ENCODE results near the gene LRMDA.

Gene LRMDA

DNA sequence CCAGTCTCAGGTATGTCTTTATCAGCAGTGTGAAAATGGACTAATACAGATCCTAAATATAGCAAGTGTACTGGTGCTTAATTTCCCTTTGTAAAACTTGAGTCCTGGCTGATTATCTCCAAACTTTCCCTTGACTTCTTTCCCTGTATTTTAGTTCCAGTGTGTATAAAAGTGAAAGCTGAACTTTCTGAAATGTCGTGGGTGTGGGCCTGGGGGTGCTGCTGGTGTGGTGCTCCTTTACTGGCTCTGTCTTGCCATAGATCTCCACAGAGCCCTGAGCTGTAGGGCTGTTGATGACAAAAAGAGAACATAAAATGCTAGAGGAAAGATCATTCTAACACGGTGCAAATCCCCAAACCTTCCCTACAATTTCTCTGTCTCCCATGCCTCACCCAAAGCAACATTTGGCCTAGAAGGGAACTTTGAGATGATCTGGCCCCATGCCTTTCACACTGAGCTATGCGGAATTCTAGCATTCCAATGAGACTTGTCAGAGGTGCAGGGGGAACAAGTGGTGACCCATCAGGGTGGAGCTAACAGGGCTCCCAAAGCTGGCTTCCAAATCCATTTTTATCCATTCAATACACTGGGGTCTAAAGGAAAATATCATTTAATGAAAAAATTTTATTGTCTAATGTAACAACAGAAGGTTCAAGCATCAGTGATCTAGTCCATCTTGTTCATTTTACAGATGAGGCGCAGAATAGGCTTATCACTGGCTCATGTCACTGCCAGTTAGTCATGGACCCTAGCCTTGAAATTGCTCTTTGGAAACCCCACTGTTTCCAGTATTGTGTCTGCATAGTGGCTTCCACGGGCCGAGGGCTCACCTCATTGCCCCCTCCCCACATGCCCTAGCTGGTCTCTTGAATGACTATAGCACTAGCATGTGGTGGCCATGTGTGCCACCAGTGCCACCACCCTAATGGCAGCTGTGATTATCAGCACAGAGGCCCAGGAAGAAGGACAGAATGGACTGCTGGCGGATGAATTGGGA, 1000.9 kb downstream of the LRMDA start:
- no peak for DNase-seq (ENCODE audit: low read depth in 2 of 2)

DNA sequence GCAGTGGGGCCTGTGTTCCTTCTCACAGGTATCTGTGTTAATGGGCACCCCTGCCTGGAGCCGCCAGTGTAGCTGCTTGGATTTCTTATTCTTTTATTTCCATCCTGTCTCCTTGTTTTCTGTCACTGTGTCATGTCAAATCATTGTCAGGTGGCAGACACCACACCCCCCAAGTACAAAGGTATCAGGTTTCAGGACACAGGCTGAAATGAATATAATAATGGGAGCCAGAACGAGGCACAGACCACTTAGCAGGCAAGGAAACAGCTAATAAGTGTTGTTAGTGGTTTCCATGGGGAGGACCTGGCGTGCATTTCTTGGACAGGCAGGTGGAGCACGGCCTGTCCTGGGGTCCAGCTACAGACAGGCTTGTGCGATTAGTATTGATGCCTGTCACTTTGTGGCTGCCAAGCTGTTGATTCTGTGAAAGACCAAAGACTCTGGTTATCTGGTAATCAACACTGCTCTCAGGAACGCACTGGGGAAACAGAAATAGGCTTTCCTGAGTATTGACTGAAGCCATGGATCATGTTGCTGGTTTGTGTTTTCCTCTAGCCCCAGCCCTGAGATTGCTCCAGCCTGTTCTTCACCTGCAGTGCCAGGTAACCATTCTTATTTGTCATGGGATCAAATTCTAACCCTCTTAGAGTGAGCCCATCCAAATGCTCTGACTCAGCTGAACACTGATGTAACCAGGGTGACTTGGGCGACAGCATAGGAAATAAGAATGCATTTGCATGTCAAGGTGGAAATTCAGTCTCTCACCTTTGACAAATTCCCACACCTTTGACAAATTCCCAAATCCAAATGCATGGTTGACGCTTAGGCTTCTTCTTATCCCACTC, 1002.0 kb downstream of the LRMDA start:
- DNase-seq (ENCODE audit: low read depth in 2 of 2): no peak

DNA sequence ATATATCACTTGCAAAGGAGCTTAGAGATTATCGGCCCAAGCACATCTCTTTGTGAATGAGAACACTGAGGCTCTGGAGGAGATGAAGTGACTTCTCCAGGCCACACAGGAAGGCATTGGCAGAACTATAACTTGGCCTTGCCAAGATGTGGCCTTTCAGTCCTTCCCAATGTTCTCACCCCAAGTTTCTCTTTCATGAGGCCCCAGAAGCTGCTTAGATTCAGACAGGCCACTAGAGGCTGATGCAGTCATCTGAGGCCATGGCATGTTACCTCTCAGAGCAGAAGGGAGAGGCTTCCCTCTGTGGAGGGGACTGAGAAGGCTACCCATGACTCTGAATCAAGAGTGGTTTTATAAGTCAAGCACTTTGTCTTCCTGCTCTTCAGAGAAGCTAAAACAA, 1003.7 kb downstream of the LRMDA start:
- no peak for DNase-seq (ENCODE audit: low read depth in 2 of 2)

DNA sequence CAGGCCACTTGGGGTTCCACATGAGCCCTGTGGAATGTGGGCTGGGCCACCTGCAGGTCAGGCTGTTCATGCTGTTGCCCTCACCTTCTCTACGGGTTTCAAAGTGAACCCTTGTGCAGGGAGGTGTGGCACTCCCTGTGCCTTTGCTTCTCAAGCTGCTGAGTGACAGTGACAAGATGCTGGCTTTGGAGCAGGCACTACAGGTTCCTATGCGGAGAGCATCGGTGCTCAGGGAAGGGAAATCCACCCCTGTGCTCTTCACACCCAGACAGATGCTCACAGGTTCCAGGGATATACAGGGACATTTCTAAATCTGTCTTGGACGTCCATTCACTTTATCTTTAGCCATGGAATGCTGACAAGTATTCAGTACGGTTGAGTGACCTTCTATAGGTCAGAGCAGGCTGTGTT, 1005.0 kb downstream of the LRMDA start:
- no peak for DNase-seq (ENCODE audit: low read depth in 2 of 2)

DNA sequence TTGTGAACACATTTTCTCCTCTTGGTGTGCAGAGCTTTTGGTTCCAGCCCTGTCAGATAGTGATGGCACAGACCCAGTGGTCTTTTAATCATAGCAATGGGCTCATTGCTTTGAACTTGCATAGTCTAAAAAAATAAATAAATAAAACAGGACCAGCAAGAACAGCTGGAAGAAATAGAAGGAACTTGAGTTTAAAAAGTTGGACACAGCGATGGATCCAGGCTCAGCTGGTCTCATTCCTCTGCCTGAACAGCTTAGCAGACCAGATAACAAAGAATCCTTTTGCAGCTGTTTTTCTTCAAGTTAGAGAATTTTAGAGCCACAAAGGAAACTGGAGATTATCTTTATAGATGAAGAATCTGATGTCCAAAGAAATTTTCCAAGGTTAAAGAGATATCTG, 1005.6 kb downstream of the LRMDA start:
- DNase-seq (ENCODE audit: low read depth in 2 of 2): no peak

DNA sequence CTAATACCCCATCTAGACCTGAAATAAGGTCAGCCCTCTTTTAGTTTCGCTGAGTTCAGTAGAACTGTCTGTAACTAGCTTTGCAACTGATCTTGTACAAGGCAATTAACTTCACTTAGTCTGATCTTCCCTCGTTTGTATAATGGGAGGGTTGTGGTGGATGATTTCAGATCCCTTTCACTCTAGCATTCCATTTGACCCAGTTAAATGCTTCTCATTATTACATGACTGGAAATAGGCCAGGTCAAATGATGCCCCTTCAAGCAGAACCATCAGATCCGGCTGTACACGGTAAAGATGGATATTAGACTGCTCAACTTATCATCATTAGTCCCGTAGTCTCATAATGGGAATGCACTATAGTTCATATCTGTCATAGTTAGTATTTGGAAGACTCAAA, 1009.0 kb downstream of the LRMDA start:
- no peak for DNase-seq (ENCODE audit: low read depth in 2 of 2)

DNA sequence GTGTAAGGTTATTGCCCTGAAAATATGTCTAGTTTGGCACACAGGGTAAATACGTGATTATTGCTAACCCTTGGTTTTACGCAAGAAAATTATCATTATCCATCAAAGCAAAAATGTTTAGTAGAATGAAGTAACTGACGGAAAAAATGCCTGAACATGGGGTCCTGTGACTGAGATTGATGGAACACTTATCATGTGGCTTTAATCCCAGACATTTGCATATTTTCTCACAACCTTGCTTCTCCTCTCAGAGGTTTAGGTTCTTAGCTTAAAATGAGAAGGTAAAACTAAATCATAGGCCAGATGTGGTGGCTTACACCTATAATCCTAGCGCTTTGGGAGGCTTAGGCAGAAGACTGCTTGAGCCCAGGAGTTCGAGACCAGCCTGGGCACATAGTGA, 1010.7 kb downstream of the LRMDA start:
- no peak for DNase-seq (ENCODE audit: low read depth in 2 of 2)

DNA sequence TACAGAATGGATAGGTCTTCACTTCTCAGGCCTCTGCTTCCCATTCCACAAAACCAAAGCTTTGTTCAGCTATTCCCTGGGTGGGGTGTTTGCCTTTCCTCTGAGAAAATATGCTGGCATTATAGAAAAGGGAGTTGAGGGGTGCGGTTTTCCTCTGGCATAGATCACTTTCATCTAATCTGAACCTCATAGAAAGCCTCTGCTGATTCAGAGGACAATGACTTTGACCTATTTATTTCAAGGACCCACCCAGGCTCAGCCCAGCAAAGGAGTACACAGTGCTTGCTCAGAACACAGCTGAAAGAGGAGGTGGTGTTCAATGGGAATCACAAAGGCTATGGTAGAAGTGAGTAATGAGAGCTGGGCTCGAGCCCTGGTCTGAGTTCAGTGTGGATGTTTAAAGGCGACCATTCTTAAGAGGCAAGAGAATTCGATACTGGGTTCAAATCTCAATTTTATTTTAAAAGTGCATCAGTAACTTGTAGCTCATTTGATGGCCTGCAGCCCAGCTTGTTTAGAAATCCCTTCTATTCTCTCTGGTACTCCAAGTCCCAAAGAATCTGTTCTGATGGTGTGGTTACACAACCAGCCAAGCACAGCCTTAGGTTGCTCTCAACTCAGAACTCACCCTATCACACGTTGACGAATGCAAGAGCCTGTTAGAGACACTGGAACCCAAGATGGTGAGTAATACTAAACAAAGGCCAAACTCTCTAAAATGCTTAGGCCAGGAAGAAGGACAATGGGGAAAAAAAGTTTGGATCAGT, 1012.8 kb downstream of the LRMDA start:
- no peak for DNase-seq (ENCODE audit: low read depth in 2 of 2)

DNA sequence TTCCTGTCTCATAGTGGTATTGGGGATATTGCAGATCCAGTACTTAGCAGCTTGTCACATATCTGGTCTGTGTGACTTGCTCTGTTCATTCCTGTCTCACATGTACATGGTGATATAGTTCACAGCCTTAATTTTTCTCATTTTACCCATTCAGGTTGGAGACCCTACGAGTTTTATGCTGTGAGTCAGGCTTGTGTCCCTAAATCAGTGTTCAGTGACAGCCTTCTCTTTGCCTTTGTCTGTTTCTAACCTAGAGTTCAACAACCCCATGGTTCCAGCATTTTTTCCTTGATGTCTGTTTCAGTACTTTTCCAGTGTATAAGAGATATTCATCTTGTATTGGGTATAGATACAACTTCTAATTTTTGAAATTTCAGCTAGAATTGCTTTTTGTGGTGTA, 1016.2 kb downstream of the LRMDA start:
- no peak for DNase-seq (ENCODE audit: low read depth in 2 of 2)

DNA sequence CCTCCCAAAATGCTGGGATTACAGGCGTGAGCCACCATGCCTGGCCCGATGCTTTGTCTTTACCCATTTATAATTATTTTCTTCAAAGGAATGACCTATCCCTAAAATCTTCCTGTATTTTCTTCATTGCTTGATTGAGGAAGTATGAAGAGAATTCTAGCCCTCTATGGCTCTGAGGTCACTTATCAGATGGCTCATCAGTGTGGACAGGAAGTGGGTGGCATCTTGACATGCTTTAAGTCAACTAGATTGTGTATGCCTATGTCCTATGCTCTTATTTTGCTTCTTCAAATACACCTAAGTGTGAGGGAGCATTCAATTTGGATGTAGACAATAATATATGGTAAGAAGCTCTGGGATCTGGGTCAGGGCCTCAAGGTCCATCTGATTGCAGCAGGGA, 1020.5 kb downstream of the LRMDA start:
- DNase-seq (ENCODE audit: low read depth in 2 of 2): no peak

DNA sequence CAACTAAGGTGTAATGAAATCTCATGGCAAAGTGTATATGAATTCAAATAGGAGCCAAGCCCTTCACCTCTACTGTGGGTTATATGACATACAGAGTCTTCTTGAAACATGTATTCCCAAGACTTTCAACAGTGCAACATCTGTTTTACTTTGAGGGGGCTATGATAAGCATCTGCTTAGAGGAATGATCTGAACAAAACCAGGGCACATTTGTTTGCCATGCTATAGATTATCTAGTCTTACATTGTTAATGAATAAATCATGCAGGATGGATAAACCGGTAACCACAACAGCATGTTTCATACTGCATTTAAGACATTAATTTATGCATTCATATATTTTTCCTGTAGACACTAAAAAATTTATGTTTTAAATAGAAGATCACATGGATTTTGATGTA, 1021.9 kb downstream of the LRMDA start:
- DNase-seq (ENCODE audit: low read depth in 2 of 2): no peak

DNA sequence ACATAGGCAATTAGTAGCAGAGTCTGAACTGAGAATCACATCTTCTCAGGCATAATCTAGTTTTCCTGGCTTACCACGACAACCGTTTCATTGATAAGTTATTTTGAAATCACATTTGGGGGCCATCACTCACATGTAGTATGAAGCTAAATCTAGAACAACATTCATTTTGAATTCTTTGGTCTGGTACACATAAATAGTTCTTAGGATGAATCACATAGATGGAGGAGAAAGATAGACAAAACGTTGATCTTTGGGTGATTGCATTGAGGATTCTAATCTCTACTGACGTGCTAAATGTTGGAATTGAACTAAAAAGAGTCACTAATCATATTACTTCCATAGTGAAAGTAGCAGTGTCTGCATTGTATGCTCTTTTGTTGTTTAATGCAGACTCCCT, 1022.6 kb downstream of the LRMDA start:
- DNase-seq (ENCODE audit: low read depth in 2 of 2): no peak

DNA sequence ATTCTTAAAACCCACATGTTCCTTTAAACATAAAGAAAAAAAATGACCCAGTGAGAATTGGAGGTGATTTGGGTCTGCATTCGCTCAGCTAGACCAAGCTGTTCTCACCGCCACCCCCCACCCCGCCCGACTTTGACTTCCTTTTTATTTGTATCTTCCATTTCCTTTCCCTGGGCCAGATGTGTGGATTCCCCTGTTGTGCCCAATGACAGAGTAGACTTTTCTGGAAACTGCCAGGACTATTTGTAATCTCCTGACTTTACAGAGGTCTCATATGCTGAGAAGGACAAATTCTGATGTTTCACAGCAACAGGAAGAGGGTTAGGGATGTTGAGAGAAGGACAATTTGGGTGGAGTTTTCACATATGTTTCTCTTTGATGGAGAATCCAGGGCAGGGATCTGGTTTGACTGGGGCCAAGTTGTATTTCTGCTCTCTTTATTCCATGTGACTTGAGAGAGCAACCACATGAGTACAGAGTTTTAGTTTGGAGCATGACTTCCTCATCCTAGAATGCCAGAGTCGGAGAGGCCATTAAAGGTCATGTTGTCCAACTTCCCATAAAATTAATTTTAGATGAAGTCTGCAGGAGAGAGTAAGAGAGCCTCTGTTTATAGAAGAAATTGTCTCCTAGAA, 1023.2 kb downstream of the LRMDA start:
- DNase-seq (ENCODE audit: low read depth in 2 of 2): no peak

DNA sequence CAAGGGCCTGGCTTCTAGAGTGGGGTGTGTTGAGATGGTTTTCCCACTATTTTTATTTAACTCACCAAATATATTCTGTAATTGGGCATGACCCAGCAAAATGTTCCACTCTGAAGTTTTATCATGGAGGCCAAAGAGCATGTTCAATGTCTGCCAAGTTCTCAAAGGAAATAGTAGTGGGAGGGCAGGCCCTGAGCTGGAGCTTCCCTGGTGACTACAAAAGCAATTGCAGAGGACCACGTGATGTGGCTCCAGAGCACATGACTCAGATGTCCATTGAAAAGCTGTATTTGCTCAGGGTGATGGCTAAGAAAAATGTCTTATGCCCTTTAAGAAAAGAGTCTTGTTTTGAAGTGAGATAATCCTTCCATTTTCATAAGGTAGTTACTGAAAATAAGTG, 1024.8 kb downstream of the LRMDA start:
- no peak for DNase-seq (ENCODE audit: low read depth in 2 of 2)

DNA sequence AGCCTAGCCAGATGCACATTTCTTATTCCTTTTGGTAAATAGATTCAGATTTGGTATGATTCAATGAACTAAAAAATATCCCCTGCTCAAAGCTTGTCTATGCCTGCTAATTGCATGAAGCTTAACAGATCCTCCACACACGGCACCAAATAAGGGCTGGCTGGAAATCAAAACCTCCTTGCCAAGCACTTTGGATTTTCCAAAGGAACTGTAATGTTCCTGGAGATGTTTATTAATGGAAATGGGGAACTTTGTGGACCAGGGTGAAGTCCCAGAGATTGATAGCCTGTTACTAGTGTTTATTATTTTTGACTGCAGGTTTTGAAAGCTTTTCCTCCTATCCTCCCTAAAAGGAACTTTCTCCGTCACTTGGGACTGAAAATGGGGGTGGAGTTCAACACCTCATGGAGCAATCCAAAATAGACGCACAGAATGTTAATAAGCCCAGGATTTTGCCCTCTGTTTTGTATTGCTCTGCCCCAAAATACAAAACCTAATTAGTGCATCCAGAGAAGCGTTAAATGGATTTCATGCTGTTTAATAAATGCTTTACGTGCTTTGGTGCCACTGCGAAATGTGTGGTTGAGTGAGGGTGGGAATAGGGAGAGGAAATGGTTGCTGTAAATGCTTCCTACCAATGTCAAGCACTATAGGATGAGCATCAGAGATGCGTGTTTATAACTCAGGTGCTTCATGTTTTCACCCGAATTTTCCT, 1027.7 kb downstream of the LRMDA start:
- DNase-seq (ENCODE audit: low read depth in 2 of 2): no peak

DNA sequence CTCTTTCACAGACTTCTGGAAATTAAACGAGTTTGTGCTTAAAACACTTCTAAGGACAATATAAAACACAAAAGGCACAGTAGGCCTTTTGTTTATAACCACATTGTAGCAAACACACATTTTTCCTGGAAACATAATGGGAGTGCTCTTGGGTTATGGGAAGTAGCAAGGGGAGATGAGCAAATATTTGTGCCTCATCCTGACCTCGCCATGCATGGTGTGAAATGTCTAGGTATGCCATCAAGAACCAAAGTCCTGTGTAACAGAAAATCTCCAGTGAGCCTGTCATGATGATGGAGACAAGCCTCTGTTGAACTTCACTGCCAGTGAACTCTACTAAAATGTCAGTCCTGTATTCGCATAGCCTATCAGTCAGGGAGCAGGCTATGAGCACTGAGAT, 1029.6 kb downstream of the LRMDA start:
- no peak for DNase-seq (ENCODE audit: low read depth in 2 of 2)

DNA sequence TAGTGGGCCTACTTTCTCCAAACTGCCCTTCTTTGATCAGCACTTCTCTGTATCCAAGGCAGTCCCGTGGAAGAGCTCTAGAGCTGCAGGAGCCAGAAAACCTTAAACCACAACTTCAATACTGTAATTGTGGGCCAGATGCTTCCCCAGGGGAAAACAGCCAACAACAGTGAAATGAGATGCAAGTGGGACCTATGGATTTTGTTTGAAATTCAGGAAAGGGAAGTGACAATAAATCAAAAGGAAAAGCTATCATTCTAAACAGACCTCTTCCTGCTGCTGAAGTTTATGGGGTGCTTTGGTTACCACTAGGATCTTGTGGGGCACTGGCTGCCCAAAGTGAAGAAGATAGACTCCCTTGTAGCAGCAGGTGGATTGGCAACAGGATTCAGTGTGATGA, 1031.7 kb downstream of the LRMDA start:
- DNase-seq (ENCODE audit: low read depth in 2 of 2): no peak

DNA sequence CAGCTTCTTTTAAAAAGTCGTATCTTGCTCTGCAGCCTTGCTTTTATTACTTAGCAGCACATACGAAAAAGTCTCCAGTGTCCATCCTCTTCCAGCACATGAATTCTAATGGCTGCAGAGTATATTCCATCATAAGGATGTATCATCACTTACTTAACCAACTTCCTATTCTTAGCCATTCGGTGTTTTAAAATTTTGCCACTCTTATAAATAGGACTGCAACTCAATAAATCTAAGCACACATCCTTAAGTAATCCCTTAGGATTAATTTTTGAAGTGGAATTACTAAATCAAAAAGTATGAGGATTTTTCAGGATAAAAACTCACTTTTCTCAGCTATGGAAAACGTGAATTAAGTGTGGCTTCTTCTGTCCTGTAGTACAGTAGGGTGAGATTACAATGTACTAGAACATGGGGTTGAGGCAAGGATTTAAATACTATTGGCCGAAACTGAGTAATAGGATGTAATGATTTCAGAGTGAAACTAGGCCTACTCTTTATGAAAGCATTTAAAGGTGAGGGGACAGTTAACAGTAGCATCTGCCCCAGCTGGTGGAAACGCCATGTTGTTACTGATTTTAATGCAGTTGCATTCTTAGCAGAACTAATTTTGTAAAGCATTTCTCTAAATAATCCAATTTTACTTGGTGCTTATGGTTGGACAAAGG, 1035.5 kb downstream of the LRMDA start:
- no peak for DNase-seq (ENCODE audit: low read depth in 2 of 2)

DNA sequence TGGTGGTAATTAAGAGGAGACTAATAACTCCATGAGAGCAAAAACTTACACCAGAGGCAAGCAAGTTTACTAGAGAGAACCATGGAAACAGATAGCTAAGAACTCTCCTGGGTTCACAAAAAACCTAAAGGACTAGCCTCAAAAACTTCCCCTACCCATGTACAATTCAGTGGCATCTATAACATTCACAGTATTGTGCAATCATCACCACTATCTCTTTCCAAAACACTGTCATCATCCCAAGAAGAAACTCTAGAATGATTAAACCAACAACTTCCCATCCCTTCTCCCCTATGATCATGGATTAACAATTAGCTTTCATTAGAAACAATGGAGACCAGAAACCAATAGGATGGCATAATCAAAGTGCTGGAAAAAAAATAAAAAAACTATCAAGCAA, 1038.3 kb downstream of the LRMDA start:
- DNase-seq (ENCODE audit: low read depth in 2 of 2): no peak

DNA sequence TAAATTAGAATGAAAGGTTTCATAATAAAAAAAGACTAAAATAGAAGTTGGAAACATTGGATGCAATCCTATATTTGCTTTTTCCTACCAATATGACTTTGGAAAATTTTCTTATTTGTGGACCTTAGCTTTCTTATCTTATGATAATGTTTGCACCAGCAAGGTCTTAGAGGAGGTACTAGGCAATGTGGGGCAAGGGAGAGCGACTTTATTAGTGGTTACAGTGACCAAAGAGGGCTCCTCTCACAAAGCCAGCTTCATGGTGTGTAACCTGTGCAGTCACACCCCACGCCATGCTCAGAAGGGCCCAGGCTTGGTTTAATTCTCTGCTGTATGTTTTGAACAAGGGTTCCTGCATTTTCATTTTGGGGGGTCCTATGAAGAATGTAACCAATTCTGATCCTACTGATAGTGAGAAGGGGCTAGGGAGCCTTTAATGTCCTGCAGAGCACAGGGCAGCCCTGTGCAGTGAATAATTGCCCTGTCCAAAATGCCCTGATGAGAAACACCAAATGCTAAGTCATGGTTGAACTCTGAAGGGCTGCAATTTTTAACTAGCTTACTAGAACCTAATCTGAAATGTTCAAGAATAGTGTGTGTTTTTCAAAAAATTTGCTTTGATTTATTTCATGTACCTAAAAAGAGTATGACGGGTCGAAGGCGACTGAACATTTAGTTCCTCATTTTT, 1047.8 kb downstream of the LRMDA start:
- no peak for DNase-seq (ENCODE audit: low read depth in 2 of 2)

Data from stimulated activated CD4-positive, alpha-beta T cell treated with anti-CD3 and anti-CD28 coated beads, Interleukin-12 subunit alpha, Interleukin-12 subunit beta, amount 100 ng/mL, for 24 hours (primary cell).